Measurements from ENCODE around the gene NSMF.
"Not testable (repeated sequence)": the region's sequence is repeated elsewhere in the genome, so short reads cannot be mapped to it uniquely, and the experiment has no call there.

NSMF gene

DNA sequence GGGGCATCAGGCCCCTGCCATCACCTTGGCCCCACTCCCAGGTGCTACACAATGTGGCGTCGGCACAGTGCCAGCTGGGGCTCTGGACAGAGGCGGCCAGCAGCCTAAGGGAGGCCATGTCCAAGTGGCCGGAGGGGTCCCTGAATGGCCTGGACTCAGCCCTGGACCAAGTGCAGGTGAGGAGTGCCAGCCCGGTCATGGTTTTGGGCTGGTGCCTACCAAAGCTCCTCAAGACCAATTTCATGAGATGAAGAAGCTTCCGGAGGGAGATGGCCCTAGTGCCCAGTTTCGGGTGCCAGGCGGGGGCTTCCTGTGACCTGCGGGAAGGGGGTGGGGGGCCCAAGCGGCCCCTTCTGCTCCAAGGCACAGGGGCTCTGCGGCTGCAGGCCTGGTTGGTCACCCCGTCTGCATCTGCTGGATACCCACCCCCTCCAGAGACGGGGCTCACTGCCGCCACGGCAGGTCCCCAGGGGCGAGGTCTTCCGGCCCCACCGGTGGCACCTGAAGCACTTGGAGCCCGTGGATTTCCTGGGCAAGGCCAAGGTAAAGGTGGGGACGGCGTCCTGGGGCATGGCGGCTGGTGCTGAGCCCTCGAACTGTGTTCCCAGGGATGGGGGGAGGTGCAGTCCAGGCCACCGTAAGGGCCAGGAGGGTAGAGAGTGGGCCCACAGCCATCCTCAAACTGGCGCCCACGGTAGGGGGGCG, 30.1 kb downstream of the NSMF start:
- no peak for DNase-seq

GRCh38 chr9:137428311-137428630, 30.9 kb downstream of the NSMF start:
- DNase-seq: no peak

GRCh38 chr9:137427454-137428310, 31.5 kb downstream of the NSMF start:
- no peak for DNase-seq

- DNase-seq: no peak
These were observed 33.0 kb downstream of the NSMF start for GRCh38 chr9:137426018-137426681.

- no peak for DNase-seq
These were observed 35.4 kb downstream of the NSMF start for GRCh38 chr9:137423514-137424291.

GRCh38 chr9:137422604-137423513, 36.3 kb downstream of the NSMF start, which contains the start of the genes EXD3 and NOXA1:
EXD3 (minus strand) TSS chr9:137423162; CDS start chr9:137395357, 27,805 bp downstream.
NOXA1 (plus strand) TSS chr9:137423393; CDS start chr9:137423530, 137 bp downstream.
- DNase-seq: peak; percentile 95

- no peak for DNase-seq
These were observed 37.1 kb downstream of the NSMF start for GRCh38 chr9:137421838-137422603.

GRCh38 chr9:137417161-137418021, 41.7 kb downstream of the NSMF start:
- DNase-seq: no peak

- DNase-seq: no peak
These were observed 42.5 kb downstream of the NSMF start for GRCh38 chr9:137416563-137417151.

- no peak for DNase-seq
These were observed 43.0 kb downstream of the NSMF start for GRCh38 chr9:137416006-137416562.

GRCh38 chr9:137415451-137415850, 43.7 kb downstream of the NSMF start:
- no peak for DNase-seq

GRCh38 chr9:137412431-137412830, 46.7 kb downstream of the NSMF start:
- no peak for DNase-seq

- DNase-seq: peak; percentile 46
These were observed 47.3 kb downstream of the NSMF start for GRCh38 chr9:137411645-137412380.

DNA sequence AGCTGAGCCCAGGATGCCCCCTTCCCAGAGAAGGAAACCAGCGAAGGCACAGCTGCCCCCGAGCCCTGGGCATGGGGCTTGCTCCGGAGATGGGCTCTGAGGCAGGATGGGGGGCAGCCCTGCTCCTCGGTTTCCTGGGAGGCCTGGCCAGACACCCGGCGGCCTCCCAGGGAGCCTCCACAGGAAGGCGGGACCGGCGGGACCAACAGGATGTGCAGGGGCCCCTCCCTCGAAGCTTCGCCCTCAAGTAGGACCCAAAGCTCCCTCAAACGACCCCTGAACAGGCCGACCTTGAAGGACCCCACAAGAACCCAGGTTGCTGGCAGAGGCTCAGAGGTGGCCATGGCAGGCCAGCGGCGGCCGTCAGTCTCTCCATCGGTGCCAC, 47.9 kb downstream of the NSMF start:
- DNase-seq: no peak

DNA sequence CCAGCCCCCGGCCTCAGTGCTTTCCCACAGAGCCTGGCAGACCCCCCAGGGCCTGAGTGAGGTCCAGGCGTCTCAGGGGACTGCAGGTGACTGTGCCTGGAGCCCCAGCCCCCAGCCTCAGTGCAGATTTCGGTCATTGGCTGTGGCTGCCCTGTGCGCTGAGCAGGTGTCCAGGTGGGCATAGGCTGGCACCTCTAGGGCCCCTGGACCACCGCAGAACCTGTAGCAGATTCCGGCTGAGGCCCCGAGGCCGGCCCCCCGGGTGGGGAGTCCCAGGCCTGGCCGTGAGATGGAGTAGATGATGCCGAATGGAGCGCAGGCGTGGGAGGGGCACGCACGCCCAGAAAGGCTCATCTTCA, 48.3 kb downstream of the NSMF start:
- DNase-seq: no peak

GRCh38 chr9:137410236-137410890, 48.8 kb downstream of the NSMF start:
- not testable (repeated sequence) for DNase-seq

DNA sequence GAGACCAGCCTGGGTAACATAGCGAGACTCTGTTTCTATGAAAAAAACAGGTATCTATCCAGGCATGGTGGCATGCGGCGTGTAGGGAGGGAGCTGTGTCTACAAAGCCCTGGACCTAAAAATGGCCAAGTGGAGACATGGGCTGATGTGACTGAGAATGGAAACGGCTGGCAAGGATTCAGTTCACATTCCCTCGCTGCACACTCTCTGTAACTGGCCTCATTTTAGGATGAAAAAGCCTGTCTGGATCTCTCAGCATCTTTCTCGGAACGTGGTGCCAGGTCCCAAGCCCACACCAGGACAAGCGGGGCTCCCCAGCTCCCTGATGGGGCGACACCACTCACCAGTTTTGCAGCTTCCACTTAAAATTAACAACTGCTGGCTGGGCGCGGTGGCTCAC, 49.6 kb downstream of the NSMF start:
- DNase-seq: no peak
